ENCODE data around the gene ARFGAP3.

- TF ChIP-seq ZNF384 (IDR thresholded peaks at IDR 0.05) (no peak), L3MBTL2 (conservative IDR thresholded peaks at IDR 0.05) (no peak), FOXA1 (IDR thresholded peaks at IDR 0.05) (no peak), TARDBP (IDR thresholded peaks at IDR 0.05) (no peak), CTBP1 (IDR thresholded peaks at IDR 0.05; ENCODE audit: borderline replicate concordance) (no peak), PKNOX1 (IDR thresholded peaks at IDR 0.05) (no peak), FOXM1 (IDR thresholded peaks at IDR 0.05; ENCODE audit: borderline replicate concordance) (no peak)
These were observed 38.0 kb upstream of the ARFGAP3 start for GRCh38 chr22:42895087-42895486.
